ENCODE data around the gene EFCAB8.

EFCAB8 gene

GRCh38 chr20:32885952-32886351, 27.2 kb downstream of the EFCAB8 start:
- H3K9ac ChIP-seq (ENCODE audit: low read length), result no peak overlapping the region
- H3K9me3 ChIP-seq (replicated peaks; ENCODE audit: insufficient read depth, low read length), result no peaks in the 10 kb centered on the region
- H3K9me2 ChIP-seq (replicated peaks; ENCODE audit: insufficient read depth, low read length), result no peaks in the 10 kb centered on the region
- H3K4me3 ChIP-seq (ENCODE audit: low read length), result no peak overlapping the region
- H4K20me1 ChIP-seq (ENCODE audit: insufficient read depth, low read length), result no peaks in the 10 kb centered on the region
- no peaks in the 10 kb centered on the region for H3K4me1 ChIP-seq (ENCODE audit: low read length)
- H3K27me3 ChIP-seq (replicated peaks; ENCODE audit: insufficient read depth, low read length), result no peaks in the 10 kb centered on the region
- no peak overlapping the region for H2AFZ ChIP-seq (ENCODE audit: low read length)
- H3K27ac ChIP-seq (ENCODE audit: low read length), result no peak overlapping the region
- H3K79me2 ChIP-seq (ENCODE audit: low read length), result no peaks in the 10 kb centered on the region
- H3K36me3 ChIP-seq (replicated peaks; ENCODE audit: insufficient read depth, low read length), result no peaks in the 10 kb centered on the region
- no peaks in the 10 kb centered on the region for H3F3A ChIP-seq (ENCODE audit: insufficient read depth, low read length)
- no peak for DNase-seq
- no peak for TF ChIP-seq EZH2phosphoT487 (IDR thresholded peaks at IDR 0.05; ENCODE audit: low read length)
- TF ChIP-seq, protein P1, sequence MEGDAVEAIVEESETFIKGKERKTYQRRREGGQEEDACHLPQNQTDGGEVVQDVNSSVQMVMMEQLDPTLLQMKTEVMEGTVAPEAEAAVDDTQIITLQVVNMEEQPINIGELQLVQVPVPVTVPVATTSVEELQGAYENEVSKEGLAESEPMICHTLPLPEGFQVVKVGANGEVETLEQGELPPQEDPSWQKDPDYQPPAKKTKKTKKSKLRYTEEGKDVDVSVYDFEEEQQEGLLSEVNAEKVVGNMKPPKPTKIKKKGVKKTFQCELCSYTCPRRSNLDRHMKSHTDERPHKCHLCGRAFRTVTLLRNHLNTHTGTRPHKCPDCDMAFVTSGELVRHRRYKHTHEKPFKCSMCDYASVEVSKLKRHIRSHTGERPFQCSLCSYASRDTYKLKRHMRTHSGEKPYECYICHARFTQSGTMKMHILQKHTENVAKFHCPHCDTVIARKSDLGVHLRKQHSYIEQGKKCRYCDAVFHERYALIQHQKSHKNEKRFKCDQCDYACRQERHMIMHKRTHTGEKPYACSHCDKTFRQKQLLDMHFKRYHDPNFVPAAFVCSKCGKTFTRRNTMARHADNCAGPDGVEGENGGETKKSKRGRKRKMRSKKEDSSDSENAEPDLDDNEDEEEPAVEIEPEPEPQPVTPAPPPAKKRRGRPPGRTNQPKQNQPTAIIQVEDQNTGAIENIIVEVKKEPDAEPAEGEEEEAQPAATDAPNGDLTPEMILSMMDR (IDR thresholded peaks at IDR 0.05; ENCODE audit: low read length), result no peak
- H3K4me2 ChIP-seq (ENCODE audit: low read depth, low read length), result no peak overlapping the region

DNA sequence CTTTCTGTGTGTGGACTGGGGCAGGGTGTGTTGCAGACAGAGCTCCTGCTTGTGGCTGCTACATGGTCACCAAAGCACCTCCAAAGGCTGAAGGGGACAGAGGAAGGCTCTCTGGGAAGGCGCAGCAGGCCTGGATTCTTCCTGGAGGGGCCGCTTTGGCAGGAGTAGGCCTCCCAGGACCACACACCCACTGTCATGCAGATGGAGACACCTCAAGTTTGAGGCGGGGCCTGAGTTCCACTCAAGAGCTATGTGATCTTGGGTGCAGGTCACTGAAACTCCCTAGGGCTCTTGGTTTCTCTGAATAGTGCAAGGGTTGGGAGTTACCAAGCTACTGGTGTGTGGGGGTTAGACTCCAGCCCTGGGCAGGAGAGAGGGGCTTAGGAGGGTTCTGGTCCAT, 27.9 kb downstream of the EFCAB8 start:
- no peaks in the 10 kb centered on the region for H3F3A ChIP-seq (ENCODE audit: insufficient read depth, low read length)
- H3K4me2 ChIP-seq (ENCODE audit: low read depth, low read length), result no peak overlapping the region
- no peaks in the 10 kb centered on the region for H4K20me1 ChIP-seq (ENCODE audit: insufficient read depth, low read length)
- H3K9me3 ChIP-seq (replicated peaks; ENCODE audit: insufficient read depth, low read length), result no peaks in the 10 kb centered on the region
- no peak overlapping the region for H3K4me3 ChIP-seq (ENCODE audit: low read length)
- H3K9ac ChIP-seq (ENCODE audit: low read length), result no peak overlapping the region
- no peaks in the 10 kb centered on the region for H3K79me2 ChIP-seq (ENCODE audit: low read length)
- TF ChIP-seq, protein P1 (IDR thresholded peaks at IDR 0.05; ENCODE audit: low read length), result no peak
- TF ChIP-seq EZH2 (optimal IDR thresholded peaks at IDR 0.05; ENCODE audit: low read depth, low read length) (no peak), EZH2phosphoT487 (IDR thresholded peaks at IDR 0.05; ENCODE audit: low read length) (no peak)
- no peak overlapping the region for H3K27ac ChIP-seq (ENCODE audit: low read length)
- no peaks in the 10 kb centered on the region for H3K4me1 ChIP-seq (ENCODE audit: low read length)
- DNase-seq, result no peak
- H2AFZ ChIP-seq (ENCODE audit: low read length), result no peak overlapping the region
- no peaks in the 10 kb centered on the region for H3K27me3 ChIP-seq (replicated peaks; ENCODE audit: insufficient read depth, low read length)
- no peaks in the 10 kb centered on the region for H3K36me3 ChIP-seq (replicated peaks; ENCODE audit: insufficient read depth, low read length)
- H3K9me2 ChIP-seq (replicated peaks; ENCODE audit: insufficient read depth, low read length), result no peaks in the 10 kb centered on the region

GRCh38 chr20:32887492-32887891, 28.8 kb downstream of the EFCAB8 start:
- H3K27me3 ChIP-seq (replicated peaks; ENCODE audit: insufficient read depth, low read length), result no peaks in the 10 kb centered on the region
- DNase-seq, result no peak
- H3K36me3 ChIP-seq (replicated peaks; ENCODE audit: insufficient read depth, low read length), result no peaks in the 10 kb centered on the region
- no peaks in the 10 kb centered on the region for H3K9me2 ChIP-seq (replicated peaks; ENCODE audit: insufficient read depth, low read length)
- TF ChIP-seq EZH2 (optimal IDR thresholded peaks at IDR 0.05; ENCODE audit: low read depth, low read length) (no peak), EZH2phosphoT487 (IDR thresholded peaks at IDR 0.05; ENCODE audit: low read length) (no peak)
- TF ChIP-seq, protein P1 (IDR thresholded peaks at IDR 0.05; ENCODE audit: low read length), result no peak
- no peak overlapping the region for H3K27ac ChIP-seq (ENCODE audit: low read length)
- no peaks in the 10 kb centered on the region for H3K4me1 ChIP-seq (ENCODE audit: low read length)
- no peaks in the 10 kb centered on the region for H4K20me1 ChIP-seq (ENCODE audit: insufficient read depth, low read length)
- H3F3A ChIP-seq (ENCODE audit: insufficient read depth, low read length), result no peaks in the 10 kb centered on the region
- H3K79me2 ChIP-seq (ENCODE audit: low read length), result no peaks in the 10 kb centered on the region
- H3K4me3 ChIP-seq (ENCODE audit: low read length), result no peak overlapping the region
- no peak overlapping the region for H3K4me2 ChIP-seq (ENCODE audit: low read depth, low read length)
- H3K9me3 ChIP-seq (replicated peaks; ENCODE audit: insufficient read depth, low read length), result no peaks in the 10 kb centered on the region
- H3K9ac ChIP-seq (ENCODE audit: low read length), result no peak overlapping the region
- no peak overlapping the region for H2AFZ ChIP-seq (ENCODE audit: low read length)
